ENCODE data around the gene TMEM11. TPM values are rescaled to one million over a fixed set of nuclear protein-coding genes. Genes with fewer than 3 reads are reported as not detected.

Gene TMEM11
- total and polyA plus RNA-seq, 8 donors: 0.87 to 30.8 (median 13.1) TPM

DNA sequence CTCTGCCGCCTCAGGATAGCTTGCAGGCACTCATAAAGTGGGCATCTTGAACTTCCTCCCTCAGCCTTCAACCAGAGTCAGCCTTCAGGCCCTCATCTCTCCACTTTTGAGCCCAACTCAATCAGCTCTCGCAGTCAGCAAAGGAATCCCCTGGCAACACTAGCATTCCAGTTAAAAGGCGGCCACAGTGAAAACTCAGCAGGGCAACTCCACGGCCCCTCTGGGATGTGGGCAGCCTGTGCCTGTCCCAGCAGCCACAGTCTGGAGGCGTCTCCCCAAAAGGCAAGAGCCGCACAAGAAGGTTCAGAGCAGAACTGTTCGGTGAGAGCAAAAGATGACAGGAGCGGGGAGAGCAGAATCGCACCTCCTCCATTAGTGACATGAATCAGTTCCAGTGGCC, 9.0 kb downstream of the TMEM11 start:
- DNase-seq: no peak
- Histone ChIP-seq H3K4me3 (no peak overlapping the region), H3K27me3 (no peaks in the 10 kb centered on the region), H3K27ac (no peak overlapping the region), H3K4me1 (peaks cover 23 to 82% (median 65%) of the 10 kb centered on the region in 4 donors), H3K9me3 (no peaks in the 10 kb centered on the region), H3K36me3 (peaks cover 4 to 48% (median 40%) of the 10 kb centered on the region in 4 donors)
- intact Hi-C loops (cut with DNase I; ENCODE audit: low total_unique reads): no loop called here
- TF ChIP-seq, protein P1, sequence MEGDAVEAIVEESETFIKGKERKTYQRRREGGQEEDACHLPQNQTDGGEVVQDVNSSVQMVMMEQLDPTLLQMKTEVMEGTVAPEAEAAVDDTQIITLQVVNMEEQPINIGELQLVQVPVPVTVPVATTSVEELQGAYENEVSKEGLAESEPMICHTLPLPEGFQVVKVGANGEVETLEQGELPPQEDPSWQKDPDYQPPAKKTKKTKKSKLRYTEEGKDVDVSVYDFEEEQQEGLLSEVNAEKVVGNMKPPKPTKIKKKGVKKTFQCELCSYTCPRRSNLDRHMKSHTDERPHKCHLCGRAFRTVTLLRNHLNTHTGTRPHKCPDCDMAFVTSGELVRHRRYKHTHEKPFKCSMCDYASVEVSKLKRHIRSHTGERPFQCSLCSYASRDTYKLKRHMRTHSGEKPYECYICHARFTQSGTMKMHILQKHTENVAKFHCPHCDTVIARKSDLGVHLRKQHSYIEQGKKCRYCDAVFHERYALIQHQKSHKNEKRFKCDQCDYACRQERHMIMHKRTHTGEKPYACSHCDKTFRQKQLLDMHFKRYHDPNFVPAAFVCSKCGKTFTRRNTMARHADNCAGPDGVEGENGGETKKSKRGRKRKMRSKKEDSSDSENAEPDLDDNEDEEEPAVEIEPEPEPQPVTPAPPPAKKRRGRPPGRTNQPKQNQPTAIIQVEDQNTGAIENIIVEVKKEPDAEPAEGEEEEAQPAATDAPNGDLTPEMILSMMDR (IDR thresholded peaks at IDR 0.05): no peak
- no peak for TF ChIP-seq EP300 (IDR thresholded peaks at IDR 0.05)
- TF ChIP-seq POLR2A (IDR thresholded peaks at IDR 0.05): no peak
- no peak for TF ChIP-seq POLR2AphosphoS5 (IDR thresholded peaks at IDR 0.05)
- 81 to 90% (median 84%) methylated on average over 8 to 9 of the region's 9 CpGs for WGBS, 5 donors

DNA sequence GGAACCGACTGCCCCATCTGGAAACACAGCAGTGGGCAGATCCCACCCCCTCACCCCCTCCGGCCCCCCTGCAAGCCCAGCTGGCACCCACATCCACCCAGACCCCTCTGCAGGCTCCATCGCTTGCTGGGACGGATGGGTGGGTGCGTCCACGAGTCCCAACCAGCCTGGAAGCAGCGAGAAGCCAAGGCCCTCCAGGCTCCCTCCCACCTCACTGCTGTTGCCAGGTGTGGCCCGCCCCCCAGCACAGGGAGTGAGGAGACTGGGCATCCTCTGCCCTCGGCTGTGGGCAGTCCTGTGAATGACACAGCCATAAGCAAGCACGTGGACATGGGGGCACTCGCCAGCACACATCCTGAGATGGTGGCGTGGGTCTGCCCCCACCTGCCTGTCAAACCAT, 11.4 kb downstream of the TMEM11 start:
- H3K9me3 ChIP-seq: no peaks in the 10 kb centered on the region
- H3K4me3 ChIP-seq: no peak overlapping the region
- no peaks in the 10 kb centered on the region for H3K27me3 ChIP-seq
- intact Hi-C loops (cut with DNase I; ENCODE audit: low total_unique reads): no loop called here
- peaks cover 11 to 40% (median 31%) of the 10 kb centered on the region in 4 donors for H3K36me3 ChIP-seq
- WGBS, 5 donors: 87 to 90% (median 90%) methylated on average over 5 to 12 of the region's 12 CpGs
- H3K27ac ChIP-seq: no peak overlapping the region
- TF ChIP-seq POLR2A (IDR thresholded peaks at IDR 0.05): no peak
- TF ChIP-seq EP300 (IDR thresholded peaks at IDR 0.05): no peak
- no peak for TF ChIP-seq POLR2AphosphoS5 (IDR thresholded peaks at IDR 0.05)
- TF ChIP-seq, protein P1 (IDR thresholded peaks at IDR 0.05): no peak
- DNase-seq: no peak
- H3K4me1 ChIP-seq: peaks cover 14 to 73% (median 50%) of the 10 kb centered on the region in 4 donors

DNA sequence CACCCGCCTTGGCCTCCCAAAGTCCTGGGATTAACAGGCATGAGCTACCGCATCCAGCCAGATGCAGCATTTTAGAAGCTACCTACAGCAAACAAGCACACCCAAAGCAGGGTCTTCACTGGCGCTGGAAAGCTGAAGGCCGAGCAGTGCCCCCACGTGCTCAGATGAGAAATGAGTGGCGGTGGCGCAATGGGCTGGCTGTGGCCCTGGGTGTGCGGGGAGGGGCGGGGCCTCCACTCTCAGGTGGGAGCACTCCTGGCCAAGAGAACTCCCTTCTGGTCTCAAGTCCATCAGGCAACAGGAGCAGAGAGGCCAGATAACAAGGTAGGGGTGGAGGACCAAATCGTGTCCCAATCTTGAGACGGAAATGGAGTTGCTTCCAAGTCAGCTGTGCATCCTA, 12.1 kb downstream of the TMEM11 start:
- intact Hi-C loops (cut with DNase I; ENCODE audit: low total_unique reads): no loop called here
- H3K4me3 ChIP-seq: no peak overlapping the region
- H3K9me3 ChIP-seq: no peaks in the 10 kb centered on the region
- TF ChIP-seq POLR2A (IDR thresholded peaks at IDR 0.05) (no peak), EP300 (IDR thresholded peaks at IDR 0.05) (no peak), POLR2AphosphoS5 (IDR thresholded peaks at IDR 0.05) (no peak)
- TF ChIP-seq, protein P1 (IDR thresholded peaks at IDR 0.05): no peak
- no peak for DNase-seq
- peaks cover 14 to 73% (median 48%) of the 10 kb centered on the region in 4 donors for H3K4me1 ChIP-seq
- no peak overlapping the region for H3K27ac ChIP-seq
- 90 to 96% (median 93%) methylated on average over 8 to 11 of the region's 11 CpGs for WGBS, 5 donors
- H3K27me3 ChIP-seq: no peaks in the 10 kb centered on the region
- peaks cover 15 to 40% (median 32%) of the 10 kb centered on the region in 4 donors for H3K36me3 ChIP-seq

DNA sequence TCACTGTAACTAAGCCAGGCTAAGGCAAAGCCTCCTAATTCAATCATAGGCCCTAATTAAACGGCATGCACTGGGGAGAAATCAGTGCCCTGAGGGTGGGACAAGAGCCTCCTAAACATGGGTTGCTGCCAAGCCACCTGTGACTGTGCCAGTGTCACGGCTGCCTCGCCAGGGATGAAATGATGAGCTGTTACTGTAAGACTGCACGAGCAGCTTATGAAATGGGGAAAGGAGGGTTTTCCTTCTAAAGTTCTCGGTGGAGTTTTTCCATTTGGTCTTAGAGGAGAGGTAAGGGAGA, 12.7 kb downstream of the TMEM11 start:
- intact Hi-C loops (cut with DNase I; ENCODE audit: low total_unique reads): no loop called here
- WGBS, 5 donors: 46 to 73% (median 57%) methylated on average over 5 of the region's 5 CpGs

More for the DNA sequence above, 12.7 kb downstream of the TMEM11 start:
- no peaks in the 10 kb centered on the region for H3K9me3 ChIP-seq
- H3K27ac ChIP-seq: no peak overlapping the region
- no peak overlapping the region for H3K4me3 ChIP-seq
- TF ChIP-seq EP300 (IDR thresholded peaks at IDR 0.05) (no peak), POLR2AphosphoS5 (IDR thresholded peaks at IDR 0.05) (no peak), POLR2A (IDR thresholded peaks at IDR 0.05) (no peak)
- TF ChIP-seq, protein P1 (IDR thresholded peaks at IDR 0.05): no peak
- peaks cover 14 to 68% (median 46%) of the 10 kb centered on the region in 4 donors for H3K4me1 ChIP-seq
- no peaks in the 10 kb centered on the region for H3K27me3 ChIP-seq
- H3K36me3 ChIP-seq: peaks cover 15 to 46% (median 33%) of the 10 kb centered on the region in 4 donors
- DNase-seq: no peak
